K562 (cell line): Measurements from ENCODE around the gene MYO3A.

Experiments used
- ZC3H4 ChIP-seq: sonication (generic); formaldehyde crosslinking; IDR thresholded peaks from 2 replicates; pipeline ENCODE4 v1.9.0; 2021; ENCODE audit warnings: missing genetic modification reagents, borderline replicate concordance
- TF ChIP-seq, protein P1 (sequence below), 3 experiments: IDR thresholded peaks in 2 of 3; conservative IDR thresholded peaks in 1 of 3; 2 replicates each; pipeline ENCODE4 v1.5.1; 2011 to 2012; ENCODE audit warnings: low read length in 3 of 3, mild to moderate bottlenecking in 3 of 3, control low read depth in 2 of 3, improper control_type of control experiment in 1 of 3, inconsistent platforms in 1 of 3, low read depth in 1 of 3, mixed read lengths in 1 of 3, moderate library complexity in 1 of 3; ENCODE audit not compliant: insufficient read depth in 2 of 3

- TF ChIP-seq, protein P1, sequence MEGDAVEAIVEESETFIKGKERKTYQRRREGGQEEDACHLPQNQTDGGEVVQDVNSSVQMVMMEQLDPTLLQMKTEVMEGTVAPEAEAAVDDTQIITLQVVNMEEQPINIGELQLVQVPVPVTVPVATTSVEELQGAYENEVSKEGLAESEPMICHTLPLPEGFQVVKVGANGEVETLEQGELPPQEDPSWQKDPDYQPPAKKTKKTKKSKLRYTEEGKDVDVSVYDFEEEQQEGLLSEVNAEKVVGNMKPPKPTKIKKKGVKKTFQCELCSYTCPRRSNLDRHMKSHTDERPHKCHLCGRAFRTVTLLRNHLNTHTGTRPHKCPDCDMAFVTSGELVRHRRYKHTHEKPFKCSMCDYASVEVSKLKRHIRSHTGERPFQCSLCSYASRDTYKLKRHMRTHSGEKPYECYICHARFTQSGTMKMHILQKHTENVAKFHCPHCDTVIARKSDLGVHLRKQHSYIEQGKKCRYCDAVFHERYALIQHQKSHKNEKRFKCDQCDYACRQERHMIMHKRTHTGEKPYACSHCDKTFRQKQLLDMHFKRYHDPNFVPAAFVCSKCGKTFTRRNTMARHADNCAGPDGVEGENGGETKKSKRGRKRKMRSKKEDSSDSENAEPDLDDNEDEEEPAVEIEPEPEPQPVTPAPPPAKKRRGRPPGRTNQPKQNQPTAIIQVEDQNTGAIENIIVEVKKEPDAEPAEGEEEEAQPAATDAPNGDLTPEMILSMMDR (IDR thresholded peaks at IDR 0.05 in 2 of 3, conservative IDR thresholded peaks at IDR 0.05 in 1 of 3; ENCODE audit: insufficient read depth in 2 of 3, low read depth in 1 of 3, low read length in 3 of 3), result no peak
- no peak for TF ChIP-seq ZC3H4 (CRISPR knock-in tag)
Measured at GRCh38 chr10:26235761-26236160, 301.7 kb downstream of the MYO3A start.
